HEK293 (cell line): Measurements from ENCODE around the gene FAT2.

Experiments
- BCL11A ChIP-seq: fragments of 450-650 bp; formaldehyde crosslinking; IDR thresholded peaks from 2 replicates; pipeline ENCODE4 v1.5.1; 2016; ENCODE audit warnings: low read depth, missing biosample characterization, missing genetic modification characterization
- PRDM6 ChIP-seq: fragments of 450-650 bp; formaldehyde crosslinking; IDR thresholded peaks from 2 replicates; pipeline ENCODE4 v1.5.1; 2017; ENCODE audit warnings: missing biosample characterization, missing genetic modification characterization
- TSHZ1 ChIP-seq: fragments of 450-650 bp; formaldehyde crosslinking; IDR thresholded peaks from 2 replicates; pipeline ENCODE4 v1.5.1; 2016; ENCODE audit warnings: missing biosample characterization, missing genetic modification characterization, borderline replicate concordance
- ZBTB17 ChIP-seq: fragments of 450-650 bp; formaldehyde crosslinking; IDR thresholded peaks from 2 replicates; pipeline ENCODE4 v1.5.1; 2016; ENCODE audit warnings: missing biosample characterization, missing genetic modification characterization
- ZBTB48 ChIP-seq: fragments of 450-650 bp; formaldehyde crosslinking; IDR thresholded peaks from 2 replicates; pipeline ENCODE4 v1.5.1; 2016; ENCODE audit warnings: missing biosample characterization, missing genetic modification characterization
- ZNF112 ChIP-seq: fragments of 450-650 bp; formaldehyde crosslinking; IDR thresholded peaks from 2 replicates; pipeline ENCODE4 v1.5.0; 2017; ENCODE audit warnings: missing biosample characterization, missing genetic modification characterization
- ZNF114 ChIP-seq: fragments of 450-650 bp; formaldehyde crosslinking; IDR thresholded peaks from 2 replicates; pipeline ENCODE4 v1.5.0; 2017; ENCODE audit warnings: missing biosample characterization, missing genetic modification characterization
- ZNF274 ChIP-seq, 2 experiments: fragments of 200-500 bp in 1 of 2; fragments of 450-650 bp in 1 of 2; sonication (Bioruptor generic) in 1 of 2; formaldehyde crosslinking in 1 of 2; IDR thresholded peaks; 2 replicates each; pipeline versions ENCODE4 v1.5.1 to v1.6.1; 2014 to 2016; ENCODE audit warnings: borderline replicate concordance in 1 of 2, inconsistent platforms in 1 of 2, low read length in 1 of 2, missing biosample characterization in 1 of 2, missing genetic modification characterization in 1 of 2
- ZNF37A ChIP-seq: fragments of 450-650 bp; IDR thresholded peaks from 2 replicates; pipeline ENCODE4 v1.5.1; 2018; ENCODE audit warnings: missing biosample characterization, missing genetic modification characterization
- ZNF513 ChIP-seq: fragments of 450-650 bp; IDR thresholded peaks from 2 replicates; pipeline ENCODE4 v1.5.1; 2018; ENCODE audit warnings: missing biosample characterization, missing genetic modification characterization
- ZNF600 ChIP-seq: fragments of 450-650 bp; formaldehyde crosslinking; IDR thresholded peaks from 2 replicates; pipeline ENCODE4 v1.5.1; 2016; ENCODE audit warnings: missing biosample characterization, missing genetic modification characterization
- ZNF626 ChIP-seq: fragments of 450-650 bp; sonication (Bioruptor Pico); formaldehyde crosslinking; IDR thresholded peaks from 2 replicates; pipeline ENCODE4 v1.5.1; 2018; ENCODE audit warnings: missing biosample characterization, missing genetic modification characterization, inconsistent platforms
- ZNF704 ChIP-seq: fragments of 450-650 bp; formaldehyde crosslinking; IDR thresholded peaks from 2 replicates; pipeline ENCODE4 v1.5.1; 2016; ENCODE audit warnings: missing biosample characterization, missing genetic modification characterization
- ZSCAN16 ChIP-seq: fragments of 450-650 bp; formaldehyde crosslinking; IDR thresholded peaks from 2 replicates; pipeline ENCODE4 v1.5.1; 2016; ENCODE audit warnings: missing biosample characterization, missing genetic modification characterization
- TF ChIP-seq, protein P1 (sequence below): fragments of 450-650 bp; formaldehyde crosslinking; IDR thresholded peaks from 2 replicates; pipeline ENCODE4 v1.5.1; 2016; ENCODE audit warnings: missing biosample characterization, missing genetic modification characterization
- TF ChIP-seq, protein P2 (sequence below): fragments of 450-650 bp; formaldehyde crosslinking; IDR thresholded peaks from 2 replicates; pipeline ENCODE4 v1.5.1; 2017; ENCODE audit warnings: missing biosample characterization, missing genetic modification characterization
- TF ChIP-seq, protein P3 (sequence below): fragments of 450-650 bp; formaldehyde crosslinking; IDR thresholded peaks from 2 replicates; pipeline ENCODE4 v1.5.1; 2016; ENCODE audit warnings: missing biosample characterization, missing genetic modification characterization

The FAT2 gene

DNA sequence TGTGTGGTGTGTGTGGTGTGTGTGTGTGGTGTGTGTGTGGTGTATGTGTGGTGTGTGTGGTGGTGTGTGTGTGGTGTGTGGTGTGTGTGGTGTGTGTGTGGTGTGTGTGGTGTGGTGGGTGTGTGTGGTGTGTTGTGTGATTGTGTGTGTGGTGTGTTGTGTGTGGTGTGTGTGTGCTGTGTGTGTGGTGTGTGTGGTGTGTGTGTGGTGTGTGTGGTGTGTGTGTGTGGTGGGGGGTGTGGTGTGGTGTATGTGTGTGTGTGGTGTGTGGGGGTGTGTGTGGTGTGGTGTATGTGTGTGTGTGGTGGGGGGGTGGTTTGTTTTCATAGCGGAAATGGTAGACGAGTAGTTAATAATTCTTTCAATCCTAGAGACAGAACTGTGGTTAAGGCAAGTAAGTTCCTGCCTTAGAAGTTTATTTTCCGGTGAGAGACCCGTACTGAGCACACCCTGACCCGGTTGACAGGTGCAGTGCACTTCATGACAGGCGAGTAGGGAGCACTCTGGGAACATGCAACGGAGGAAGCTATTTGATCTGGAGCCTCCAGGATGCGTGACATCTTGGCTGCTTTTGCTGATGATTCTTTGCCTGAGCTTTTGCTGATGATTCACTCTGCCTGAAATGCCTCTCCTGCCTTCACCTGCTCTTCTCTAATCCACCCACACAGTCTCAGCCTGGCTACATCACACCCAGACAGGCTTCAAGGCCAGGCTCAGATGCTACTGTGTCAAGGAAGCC lies 21.7 kb upstream of the FAT2 start (continued):
- TF ChIP-seq PRDM6 (tag by site-specific recombination) (no peak), ZNF704 (tag by site-specific recombination) (no peak), ZBTB17 (no peak), ZNF626 (no peak), ZSCAN16 (no peak), ZNF513 (tag by site-specific recombination) (no peak), TSHZ1 (no peak), ZBTB48 (tag by site-specific recombination) (no peak), ZNF112 (tag by site-specific recombination) (no peak), BCL11A (tag by site-specific recombination) (no peak), ZNF114 (0 out of 2 replicates have a peak, but pooled peaks have one; percentile 31), ZNF274 (IDR thresholded peaks at IDR 0.05; ENCODE audit: low read length) (no peak), ZNF274 (tag by site-specific recombination; IDR thresholded peaks at IDR 0.05; ENCODE audit: borderline replicate concordance) (no peak), ZNF600 (tag by site-specific recombination) (no peak), ZNF37A (tag by site-specific recombination) (no peak)
- TF ChIP-seq, protein P1, sequence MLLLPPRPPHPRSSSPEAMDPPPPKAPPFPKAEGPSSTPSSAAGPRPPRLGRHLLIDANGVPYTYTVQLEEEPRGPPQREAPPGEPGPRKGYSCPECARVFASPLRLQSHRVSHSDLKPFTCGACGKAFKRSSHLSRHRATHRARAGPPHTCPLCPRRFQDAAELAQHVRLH (tag by site-specific recombination), result no peak
- TF ChIP-seq, protein P2, sequence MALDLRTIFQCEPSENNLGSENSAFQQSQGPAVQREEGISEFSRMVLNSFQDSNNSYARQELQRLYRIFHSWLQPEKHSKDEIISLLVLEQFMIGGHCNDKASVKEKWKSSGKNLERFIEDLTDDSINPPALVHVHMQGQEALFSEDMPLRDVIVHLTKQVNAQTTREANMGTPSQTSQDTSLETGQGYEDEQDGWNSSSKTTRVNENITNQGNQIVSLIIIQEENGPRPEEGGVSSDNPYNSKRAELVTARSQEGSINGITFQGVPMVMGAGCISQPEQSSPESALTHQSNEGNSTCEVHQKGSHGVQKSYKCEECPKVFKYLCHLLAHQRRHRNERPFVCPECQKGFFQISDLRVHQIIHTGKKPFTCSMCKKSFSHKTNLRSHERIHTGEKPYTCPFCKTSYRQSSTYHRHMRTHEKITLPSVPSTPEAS (tag by site-specific recombination), result peak; percentile 50
- TF ChIP-seq, protein P3, sequence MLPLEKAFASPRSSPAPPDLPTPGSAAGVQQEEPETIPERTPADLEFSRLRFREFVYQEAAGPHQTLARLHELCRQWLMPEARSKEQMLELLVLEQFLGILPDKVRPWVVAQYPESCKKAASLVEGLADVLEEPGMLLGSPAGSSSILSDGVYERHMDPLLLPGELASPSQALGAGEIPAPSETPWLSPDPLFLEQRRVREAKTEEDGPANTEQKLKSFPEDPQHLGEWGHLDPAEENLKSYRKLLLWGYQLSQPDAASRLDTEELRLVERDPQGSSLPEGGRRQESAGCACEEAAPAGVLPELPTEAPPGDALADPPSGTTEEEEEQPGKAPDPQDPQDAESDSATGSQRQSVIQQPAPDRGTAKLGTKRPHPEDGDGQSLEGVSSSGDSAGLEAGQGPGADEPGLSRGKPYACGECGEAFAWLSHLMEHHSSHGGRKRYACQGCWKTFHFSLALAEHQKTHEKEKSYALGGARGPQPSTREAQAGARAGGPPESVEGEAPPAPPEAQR (tag by site-specific recombination), result no peak
